Keratinocyte (primary cell): ENCODE data around the gene NDUFS7. TPM values are rescaled to one million over a fixed set of nuclear protein-coding genes. Genes with fewer than 3 reads are reported as not detected.

Source experiments
- DNase-seq: peaks from one replicate; pipeline ENCODE4 v3.0.0-alpha.2; 2011; ENCODE audit warnings: low read depth, missing footprints, low spot score
- FAIRE-seq: peaks from 2 replicates; lab custom pipeline; 2011; peaks lifted over from hg19 to GRCh38; lab: Jason Lieb, UNC
- H2AFZ ChIP-seq: 2 replicates; pipeline ENCODE4 v1.6.0; 2012; ENCODE audit warnings: low read length, control low read depth, inconsistent platforms; ENCODE audit not compliant: control insufficient read depth
- H3K27ac ChIP-seq: 2 replicates; pipeline ENCODE4 v1.5.1; 2011; ENCODE audit warnings: low read length; ENCODE audit not compliant: control insufficient read depth, insufficient read depth
- H3K27me3 ChIP-seq: 3 replicates; pipeline ENCODE4 v1.6.0; 2011; ENCODE audit warnings: low read length; ENCODE audit not compliant: control insufficient read depth, insufficient read depth; ENCODE audit errors: extremely low read depth
- H3K36me3 ChIP-seq, 2 experiments: 2 replicates in 1 of 2; 3 replicates in 1 of 2; pipeline ENCODE4 v1.5.1; 2011; ENCODE audit warnings: low read length in 2 of 2, mild to moderate bottlenecking in 1 of 2; ENCODE audit not compliant: control insufficient read depth in 2 of 2, insufficient read depth in 2 of 2; ENCODE audit errors: extremely low read depth in 1 of 2
- H3K4me1 ChIP-seq: 3 replicates; pipeline ENCODE4 v1.5.1; 2011; ENCODE audit warnings: low read length; ENCODE audit not compliant: control insufficient read depth, insufficient read depth; ENCODE audit errors: extremely low read depth
- H3K4me2 ChIP-seq: 3 replicates; pipeline ENCODE4 v1.6.0; 2011; ENCODE audit warnings: low read depth, low read length; ENCODE audit not compliant: control insufficient read depth, insufficient read depth; ENCODE audit errors: extremely low read depth
- H3K4me3 ChIP-seq, 3 experiments: fragments of 200-600 bp in 1 of 3; sonication (generic) in 1 of 3; 2 replicates in 2 of 3; 3 replicates in 1 of 3; pipeline ENCODE4 v1.5.1; 2011 to 2016; ENCODE audit warnings: low read length in 3 of 3, mild to moderate bottlenecking in 3 of 3, control low read depth in 2 of 3, inconsistent platforms in 1 of 3, low read depth in 1 of 3, mixed read lengths in 1 of 3, mixed run types in 1 of 3, moderate library complexity in 1 of 3; ENCODE audit not compliant: control insufficient read depth in 2 of 3, insufficient read depth in 2 of 3; ENCODE audit errors: extremely low read depth in 1 of 3
- H3K79me2 ChIP-seq: 2 replicates; pipeline ENCODE4 v1.6.0; 2012; ENCODE audit warnings: low read length; ENCODE audit not compliant: control insufficient read depth, insufficient read depth
- H3K9ac ChIP-seq: 3 replicates; pipeline ENCODE4 v1.6.0; 2011; ENCODE audit warnings: low read length; ENCODE audit not compliant: control insufficient read depth, insufficient read depth; ENCODE audit errors: extremely low read depth
- H3K9me1 ChIP-seq: 3 replicates; pipeline ENCODE4 v1.6.0; 2011; ENCODE audit warnings: low read length; ENCODE audit not compliant: control insufficient read depth, insufficient read depth; ENCODE audit errors: extremely low read depth
- H3K9me3 ChIP-seq: 2 replicates; pipeline ENCODE4 v1.5.1; 2012; ENCODE audit warnings: low read depth, low read length; ENCODE audit not compliant: control insufficient read depth
- H4K20me1 ChIP-seq: 3 replicates; pipeline ENCODE4 v1.6.0; 2011; ENCODE audit warnings: low read length; ENCODE audit not compliant: control insufficient read depth, insufficient read depth; ENCODE audit errors: extremely low read depth
- EZH2 ChIP-seq: IDR thresholded peaks from one replicate; pipeline ENCODE4 v1.6.1; 2012; ENCODE audit warnings: inconsistent platforms, mild to moderate bottlenecking, low read length, moderate library complexity
- dilution Hi-C: fragments of 300-500 bp; cut with MboI; formaldehyde crosslinking; loops from one replicate; pipeline ENCODE4 v1.7.0; 2020; ENCODE audit warnings: low sequenced_read_pairs; ENCODE audit not compliant: extremely low pct_ligation_motif_present
- polyA plus RNA-seq, 5 experiments: library from polyadenylated mRNA; depleted of rRNA in 3 of 5; stranded (reverse) in 3 of 5; stranded (forward) in 1 of 5; unstranded in 1 of 5; fragments of >200 nt; gene quantifications; 1 replicate in 1 of 5; 2 replicates in 3 of 5; 3 replicates in 1 of 5; pipeline versions ENCODE4 v1.2.1 to v1.2.3, GENCODE V29; 2011 to 2012; ENCODE audit warnings: missing spikeins in 2 of 5, low read depth in 1 of 5, low replicate concordance in 1 of 5
- TF ChIP-seq, protein P1 (sequence below), 3 experiments: IDR thresholded peaks in 1 of 3; conservative IDR thresholded peaks in 1 of 3; optimal IDR thresholded peaks in 1 of 3; 2 replicates in 2 of 3; 3 replicates in 1 of 3; pipeline versions ENCODE3 to v1.5.1; 2011; ENCODE audit warnings: low read length in 3 of 3, mild to moderate bottlenecking in 3 of 3, moderate library complexity in 2 of 3, control low read depth in 1 of 3, inconsistent platforms in 1 of 3; ENCODE audit not compliant: insufficient read depth in 2 of 3; ENCODE audit errors: extremely low read depth in 1 of 3

NDUFS7 gene
- polyA plus RNA-seq, 1 donor (not counting 4 experiments of a cell fraction or from before 2014, with no cell fraction given), result 23.2 TPM

DNA sequence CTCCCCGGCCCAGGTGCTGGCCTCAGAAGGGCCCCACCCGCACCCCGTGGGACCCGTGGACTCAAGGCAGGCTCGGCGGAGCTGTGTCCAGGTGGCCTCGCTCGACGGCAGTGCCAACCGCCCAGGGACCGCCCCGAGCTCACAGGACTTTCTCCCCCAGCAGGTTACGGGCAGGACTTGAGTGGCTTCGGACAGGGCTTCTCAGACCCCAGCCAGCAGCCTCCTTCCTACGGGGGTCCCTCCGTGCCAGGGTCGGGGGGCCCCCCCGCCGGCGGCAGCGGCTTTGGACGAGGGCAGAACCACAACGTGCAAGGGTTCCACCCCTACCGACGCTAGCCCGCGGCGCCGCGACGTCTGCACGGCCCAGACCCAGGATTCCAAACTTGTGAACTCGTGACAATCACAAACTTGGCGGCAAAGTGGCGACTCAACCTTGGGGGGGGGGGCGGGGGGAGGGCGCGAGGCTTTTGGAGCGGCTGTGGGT, 50.9 kb downstream of the NDUFS7 start:
- H3K9me3 ChIP-seq, result no peaks in the 10 kb centered on the region
- H3K4me1 ChIP-seq, result peaks cover 2% of the 10 kb centered on the region
- H3K9ac ChIP-seq, result no peak overlapping the region
- H3K4me3 ChIP-seq, result no peak overlapping the region
- DNase-seq (no peak), FAIRE-seq (no peak)
- dilution Hi-C loops, result no loop called here
- H3K27me3 ChIP-seq, result no peaks in the 10 kb centered on the region
- TF ChIP-seq EZH2, result no peak
- TF ChIP-seq, protein P1, sequence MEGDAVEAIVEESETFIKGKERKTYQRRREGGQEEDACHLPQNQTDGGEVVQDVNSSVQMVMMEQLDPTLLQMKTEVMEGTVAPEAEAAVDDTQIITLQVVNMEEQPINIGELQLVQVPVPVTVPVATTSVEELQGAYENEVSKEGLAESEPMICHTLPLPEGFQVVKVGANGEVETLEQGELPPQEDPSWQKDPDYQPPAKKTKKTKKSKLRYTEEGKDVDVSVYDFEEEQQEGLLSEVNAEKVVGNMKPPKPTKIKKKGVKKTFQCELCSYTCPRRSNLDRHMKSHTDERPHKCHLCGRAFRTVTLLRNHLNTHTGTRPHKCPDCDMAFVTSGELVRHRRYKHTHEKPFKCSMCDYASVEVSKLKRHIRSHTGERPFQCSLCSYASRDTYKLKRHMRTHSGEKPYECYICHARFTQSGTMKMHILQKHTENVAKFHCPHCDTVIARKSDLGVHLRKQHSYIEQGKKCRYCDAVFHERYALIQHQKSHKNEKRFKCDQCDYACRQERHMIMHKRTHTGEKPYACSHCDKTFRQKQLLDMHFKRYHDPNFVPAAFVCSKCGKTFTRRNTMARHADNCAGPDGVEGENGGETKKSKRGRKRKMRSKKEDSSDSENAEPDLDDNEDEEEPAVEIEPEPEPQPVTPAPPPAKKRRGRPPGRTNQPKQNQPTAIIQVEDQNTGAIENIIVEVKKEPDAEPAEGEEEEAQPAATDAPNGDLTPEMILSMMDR (optimal IDR thresholded peaks at IDR 0.05 in 1 of 3, IDR thresholded peaks at IDR 0.05 in 1 of 3, conservative IDR thresholded peaks at IDR 0.05 in 1 of 3; ENCODE audit: extremely low read depth in 1 of 3, insufficient read depth in 2 of 3, low read length in 3 of 3), result no peak
- no peaks in the 10 kb centered on the region for H3K9me1 ChIP-seq
- peaks cover 5% of the 10 kb centered on the region for H4K20me1 ChIP-seq
- no peak overlapping the region for H3K27ac ChIP-seq
- no peak overlapping the region for H3K4me2 ChIP-seq
- peaks cover 26% of the 10 kb centered on the region for H3K79me2 ChIP-seq
- peaks cover 29 to 30% of the 10 kb centered on the region in 2 experiments for H3K36me3 ChIP-seq
- H2AFZ ChIP-seq, result no peak overlapping the region

DNA sequence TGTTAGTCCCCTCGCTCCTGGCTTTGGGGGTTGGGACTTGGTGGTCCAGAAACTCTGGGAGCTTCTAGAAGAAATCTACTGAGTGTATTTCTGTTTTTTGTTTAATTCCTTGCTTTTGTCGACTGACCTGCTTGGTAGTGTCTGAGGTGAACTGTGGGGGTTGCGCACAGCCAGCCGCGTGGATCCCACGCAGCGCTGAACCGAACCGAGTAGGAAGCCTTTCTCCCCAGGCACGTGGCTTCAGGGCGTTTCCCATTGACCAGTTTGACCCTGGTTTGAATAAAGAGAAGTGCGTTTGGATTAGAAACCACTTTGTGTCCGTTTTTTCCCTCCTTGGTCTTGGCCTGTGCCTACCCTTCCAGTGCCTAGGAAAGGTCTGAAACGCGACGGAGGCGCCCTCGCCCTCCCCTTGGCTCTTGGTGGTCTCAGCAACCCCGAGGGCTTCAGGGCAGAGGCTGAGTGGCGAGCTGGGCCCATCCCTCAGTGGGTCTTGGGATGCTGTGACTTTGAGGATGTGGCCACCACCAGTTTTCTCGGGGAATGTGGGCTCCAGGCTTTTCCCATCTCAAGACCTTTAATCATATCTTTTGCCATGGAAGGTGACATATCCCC, 51.8 kb downstream of the NDUFS7 start:
- H4K20me1 ChIP-seq, result peaks cover 10% of the 10 kb centered on the region
- FAIRE-seq, result no peak
- no peak overlapping the region for H2AFZ ChIP-seq
- TF ChIP-seq EZH2, result no peak
- H3K36me3 ChIP-seq, result peaks cover 32 to 33% of the 10 kb centered on the region in 2 experiments
- no peak overlapping the region for H3K27ac ChIP-seq
- no peak overlapping the region for H3K4me2 ChIP-seq
- H3K4me1 ChIP-seq, result peaks cover 6% of the 10 kb centered on the region
- no peaks in the 10 kb centered on the region for H3K9me1 ChIP-seq
- peaks cover 33% of the 10 kb centered on the region for H3K79me2 ChIP-seq
- no peaks in the 10 kb centered on the region for H3K9me3 ChIP-seq
- dilution Hi-C loops, result no loop called here
- H3K9ac ChIP-seq, result no peak overlapping the region
- no peak overlapping the region for H3K4me3 ChIP-seq
- H3K27me3 ChIP-seq, result no peaks in the 10 kb centered on the region
- no peak for DNase-seq
